HEK293T (cell line): ENCODE results near the gene PDX1.
A peak's percentile ranks its signal among the peaks of the same experiment; 100 is the strongest.

Experiments
- CTCF ChIA-PET: fragments of 350-600 bp; formaldehyde crosslinking; extraction: SDS; loops from one replicate; lab custom pipeline; 2021; ENCODE audit warnings: antibody characterized with exemption, inconsistent platforms; lab: Yijun Ruan, JAX
- POLR2A ChIA-PET: fragments of 350-600 bp; formaldehyde crosslinking; extraction: SDS; loops from one replicate; lab custom pipeline; 2020; ENCODE audit warnings: antibody characterized with exemption, inconsistent platforms; lab: Yijun Ruan, JAX
- DNase-seq: peaks from one replicate; pipeline ENCODE4 v3.0.0; 2012; ENCODE audit warnings: mixed read lengths; ENCODE audit errors: extremely low spot score
- ARNT ChIP-seq: fragments of 450-650 bp; IDR thresholded peaks from 2 replicates; pipeline ENCODE4 v1.6.1; 2017; ENCODE audit warnings: mild to moderate bottlenecking
- BHLHE40 ChIP-seq: fragments of 450-650 bp; IDR thresholded peaks from 2 replicates; pipeline ENCODE4 v1.6.1; 2016; ENCODE audit warnings: mild to moderate bottlenecking, moderate library complexity, borderline replicate concordance
- CTBP1 ChIP-seq: fragments of 450-650 bp; IDR thresholded peaks from 2 replicates; pipeline ENCODE4 v1.6.1; 2016; ENCODE audit warnings: borderline replicate concordance
- ELF4 ChIP-seq: fragments of 450-650 bp; IDR thresholded peaks from 2 replicates; pipeline ENCODE4 v1.6.1; 2017; ENCODE audit warnings: antibody characterized with exemption
- FOXA1 ChIP-seq: fragments of 450-650 bp; IDR thresholded peaks from 2 replicates; pipeline ENCODE4 v1.6.1; 2016; ENCODE audit warnings: mild to moderate bottlenecking
- FOXK2 ChIP-seq: fragments of 450-650 bp; IDR thresholded peaks from 2 replicates; pipeline ENCODE4 v1.6.1; 2016; ENCODE audit warnings: mild to moderate bottlenecking
- FOXM1 ChIP-seq: fragments of 450-650 bp; IDR thresholded peaks from 2 replicates; pipeline ENCODE4 v1.6.1; 2017; ENCODE audit warnings: mild to moderate bottlenecking, borderline replicate concordance
- HDGF ChIP-seq: fragments of 450-650 bp; IDR thresholded peaks from 2 replicates; pipeline ENCODE4 v1.6.1; 2017; ENCODE audit warnings: antibody characterized with exemption, borderline replicate concordance
- L3MBTL2 ChIP-seq: fragments of 450-650 bp; conservative IDR thresholded peaks from 2 replicates; pipeline ENCODE4 v1.6.1; 2016; ENCODE audit warnings: mild to moderate bottlenecking
- LEF1 ChIP-seq: fragments of 450-650 bp; IDR thresholded peaks from 2 replicates; pipeline ENCODE4 v1.6.1; 2017; ENCODE audit warnings: mild to moderate bottlenecking, borderline replicate concordance
- NFRKB ChIP-seq: fragments of 450-650 bp; IDR thresholded peaks from 2 replicates; pipeline ENCODE4 v1.6.1; 2016; ENCODE audit warnings: mild to moderate bottlenecking, moderate library complexity
- PKNOX1 ChIP-seq: fragments of 450-650 bp; IDR thresholded peaks from 2 replicates; pipeline ENCODE4 v1.6.1; 2016
- SP1 ChIP-seq: fragments of 450-650 bp; IDR thresholded peaks from 2 replicates; pipeline ENCODE4 v1.6.1; 2017
- SUZ12 ChIP-seq: fragments of 450-650 bp; IDR thresholded peaks from 2 replicates; pipeline ENCODE4 v1.6.1; 2016; ENCODE audit warnings: mild to moderate bottlenecking
- TARDBP ChIP-seq: fragments of 450-650 bp; IDR thresholded peaks from 2 replicates; pipeline ENCODE4 v1.6.1; 2016
- ZNF384 ChIP-seq: fragments of 450-650 bp; IDR thresholded peaks from 2 replicates; pipeline ENCODE4 v1.6.1; 2016

PDX1 gene

GRCh38 chr13:27929868-27930267, 10.1 kb downstream of the PDX1 start:
- CTCF ChIA-PET: interaction anchor here (1.8 kb wide), 1 partner anchor 24 kb away, joined by 4 read pairs; no protein-coding TSS in a partner anchor
- POLR2A ChIA-PET: no interaction called here
- DNase-seq: no peak
- no peak for TF ChIP-seq PKNOX1
- no peak for TF ChIP-seq SP1

GRCh38 chr13:27933118-27933517, 13.3 kb downstream of the PDX1 start:
- DNase-seq: no peak
- no peak for TF ChIP-seq ELF4
- no peak for TF ChIP-seq FOXA1
- no peak for TF ChIP-seq NFRKB
- no peak for TF ChIP-seq SUZ12
- no peak for TF ChIP-seq HDGF
- TF ChIP-seq ZNF384: no peak
- no peak for TF ChIP-seq PKNOX1
- no peak for TF ChIP-seq CTBP1
- no peak for TF ChIP-seq BHLHE40
- no peak for TF ChIP-seq SP1
- no peak for TF ChIP-seq TARDBP
- no peak for TF ChIP-seq ARNT
- no peak for TF ChIP-seq LEF1
- POLR2A ChIA-PET: no interaction called here
- CTCF ChIA-PET: interaction anchor here (0.9 kb wide), 1 partner anchor 21 kb away, joined by 3 read pairs; no protein-coding TSS in a partner anchor

- no peak for TF ChIP-seq ZNF384
Measured at GRCh38 chr13:27933580-27934328, 14.0 kb downstream of the PDX1 start.

GRCh38 chr13:27942972-27943371, 23.2 kb downstream of the PDX1 start:
- TF ChIP-seq ZNF384 (no peak), LEF1 (no peak), BHLHE40 (no peak), ARNT (no peak), TARDBP (no peak), SUZ12 (no peak), PKNOX1 (no peak), FOXM1 (no peak), SP1 (no peak), HDGF (no peak), L3MBTL2 (no peak), ELF4 (no peak), FOXA1 (no peak), CTBP1 (no peak), NFRKB (no peak), FOXK2 (no peak)
- POLR2A ChIA-PET: no interaction called here
- CTCF ChIA-PET: interaction anchor here (0.7 to 1.4 kb wide), 2 partner anchors 11 to 30 kb away, joined by 3 read pairs; no protein-coding TSS in a partner anchor
- DNase-seq: no peak

More at GRCh38 chr13:27933580-27934328, 14.0 kb downstream of the PDX1 start:
- POLR2A ChIA-PET: interaction anchor here (1.0 kb wide), 1 partner anchor 20 kb away, joined by 3 read pairs; no protein-coding TSS in a partner anchor
- CTCF ChIA-PET: interaction anchor here (0.9 kb wide), 1 partner anchor 20 kb away, joined by 3 read pairs; no protein-coding TSS in a partner anchor
- DNase-seq: no peak

- ChIA-PET POLR2A (interaction anchor here (1.0 to 1.8 kb wide), 4 partner anchors 15 to 123 kb away, joined by 3 to 10 read pairs (median 4); partner anchors contain the start of genes CDX2 and PDX1), CTCF (interaction anchor here (0.6 to 3.0 kb wide), 19 partner anchors 11 to 591 kb away, joined by 3 to 41 read pairs (median 5); partner anchors contain the start of gene PDX1)
- TF ChIP-seq SP1 (no peak), FOXK2 (no peak), SUZ12 (no peak)
- DNase-seq: no peak
Measured at GRCh38 chr13:27952876-27953675, 33.3 kb downstream of the PDX1 start.

GRCh38 chr13:27953676-27954405, 34.0 kb downstream of the PDX1 start:
- ChIA-PET POLR2A (interaction anchor here (0.8 to 1.8 kb wide), 6 partner anchors 14 to 127 kb away, joined by 3 to 10 read pairs (median 3); partner anchors contain the start of genes CDX2 and PDX1), CTCF (interaction anchor here (0.6 to 3.0 kb wide), 21 partner anchors 11 to 592 kb away, joined by 3 to 41 read pairs (median 5); partner anchors contain the start of gene PDX1)
- peak; percentile 51; the same call in 1 of the 2 replicates for TF ChIP-seq FOXM1
- TF ChIP-seq SUZ12: no peak
- peak; percentile 87 for DNase-seq
